ENCODE results near the gene TICAM2. TPM values are rescaled to one million over a fixed set of nuclear protein-coding genes. Genes with fewer than 3 reads are reported as not detected.

TICAM2 gene
- total and polyA plus RNA-seq, 2 of the 8 experiments (the other 6 are each of a cell fraction or from before 2014, with no cell fraction given), result 0.02 TPM; not detected in 1

DNA sequence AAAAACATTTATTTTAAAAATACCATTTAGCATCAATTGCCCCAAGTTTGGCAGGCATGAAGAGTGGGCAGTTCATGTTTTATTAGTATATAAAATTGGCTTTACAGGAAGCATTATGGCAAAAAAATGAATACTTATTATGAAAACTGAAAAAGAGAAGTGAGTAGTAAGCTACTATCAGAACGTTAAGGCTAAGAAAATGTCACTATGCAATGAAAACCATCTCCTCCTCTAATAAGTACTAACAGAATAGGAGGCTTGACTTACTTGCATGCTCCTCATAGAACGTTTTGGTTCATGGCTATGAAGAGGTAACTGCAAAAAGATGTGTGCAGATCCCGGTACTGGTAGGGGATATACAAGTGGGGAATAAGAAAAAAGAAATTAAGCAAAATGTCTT is 23.6 kb downstream of the TICAM2 start:
- H4K8ac ChIP-seq (ENCODE audit: extremely low read depth, insufficient read depth, low read length), result no peak overlapping the region
- H3K18ac ChIP-seq (ENCODE audit: extremely low read depth, low read length), result no peak overlapping the region
- H3K36me3 ChIP-seq (ENCODE audit: control insufficient read depth in 2 of 4, insufficient read depth in 4 of 4, low read length in 3 of 4), result no peaks in the 10 kb centered on the region
- POLR2A ChIA-PET (ENCODE audit: partially characterized antibody), result no interaction called here
- H3K4me1 ChIP-seq (replicated peaks in 1 of 4; ENCODE audit: control insufficient read depth in 3 of 4, insufficient read depth in 4 of 4, low read length in 3 of 4), result no peaks in the 10 kb centered on the region; a peak in 1 of 7 replicates
- H2BK5ac ChIP-seq (ENCODE audit: low read depth, low read length), result no peak overlapping the region
- no peak overlapping the region for H4K5ac ChIP-seq (ENCODE audit: insufficient read length, low read depth, low read length)
- H3K9ac ChIP-seq (replicated peaks in 1 of 4; ENCODE audit: extremely low read depth in 1 of 4, low read depth in 3 of 4, low read length in 3 of 4), result no peak overlapping the region
- no peak overlapping the region for H2BK120ac ChIP-seq (replicated peaks; ENCODE audit: low read depth, low read length)
- DNase-seq (ENCODE audit: low read depth in 1 of 2, low spot score in 2 of 2), result no peak
- no peak overlapping the region for H3K23ac ChIP-seq (ENCODE audit: insufficient read length)
- no peak overlapping the region for H2BK15ac ChIP-seq (ENCODE audit: low read length)
- H3K27ac ChIP-seq (ENCODE audit: low read depth, low read length), result no peak overlapping the region
- no peak overlapping the region for H2BK12ac ChIP-seq (ENCODE audit: low read depth, low read length)
- no peak for FAIRE-seq
- H3K9me3 ChIP-seq (ENCODE audit: insufficient read depth in 2 of 2, low read depth in 1 of 2, low read length in 1 of 2), result no peaks in the 10 kb centered on the region
- TF ChIP-seq SP2 (IDR thresholded peaks at IDR 0.05; ENCODE audit: low read length) (no peak), TAF7 (optimal IDR thresholded peaks at IDR 0.05; ENCODE audit: borderline replicate concordance, low read depth, low read length) (no peak), RBBP5 (IDR thresholded peaks at IDR 0.05; ENCODE audit: borderline replicate concordance, low read depth, low read length) (no peak), GTF2F1 (IDR thresholded peaks at IDR 0.05; ENCODE audit: borderline replicate concordance, low read depth, low read length) (no peak), SP4 (IDR thresholded peaks at IDR 0.05; ENCODE audit: low read length) (no peak), FOSL1 (IDR thresholded peaks at IDR 0.05; ENCODE audit: insufficient read depth, low read depth, low read length) (no peak), CTBP2 (IDR thresholded peaks at IDR 0.05; ENCODE audit: borderline replicate concordance, insufficient read depth, insufficient read length, low read length) (no peak), EP300 (IDR thresholded peaks at IDR 0.05; ENCODE audit: borderline replicate concordance in 1 of 2, low read depth in 2 of 2, low read length in 2 of 2) (no peak), POLR2AphosphoS5 (IDR thresholded peaks at IDR 0.05; ENCODE audit: low read depth, low read length) (no peak), SUZ12 (IDR thresholded peaks at IDR 0.05; ENCODE audit: low read length) (no peak), CHD1 (IDR thresholded peaks at IDR 0.05; ENCODE audit: low read depth, low read length) (no peak)
- TF ChIP-seq, protein P1, sequence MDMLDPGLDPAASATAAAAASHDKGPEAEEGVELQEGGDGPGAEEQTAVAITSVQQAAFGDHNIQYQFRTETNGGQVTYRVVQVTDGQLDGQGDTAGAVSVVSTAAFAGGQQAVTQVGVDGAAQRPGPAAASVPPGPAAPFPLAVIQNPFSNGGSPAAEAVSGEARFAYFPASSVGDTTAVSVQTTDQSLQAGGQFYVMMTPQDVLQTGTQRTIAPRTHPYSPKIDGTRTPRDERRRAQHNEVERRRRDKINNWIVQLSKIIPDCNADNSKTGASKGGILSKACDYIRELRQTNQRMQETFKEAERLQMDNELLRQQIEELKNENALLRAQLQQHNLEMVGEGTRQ (IDR thresholded peaks at IDR 0.05; ENCODE audit: low read length), result no peak
- H3K4me3 ChIP-seq (ENCODE audit: extremely low read depth in 1 of 4, insufficient read depth in 2 of 4, low read depth in 3 of 4, low read length in 4 of 4), result no peak overlapping the region
- no peak overlapping the region for H2BK20ac ChIP-seq (ENCODE audit: low read length)
- H2AK5ac ChIP-seq (ENCODE audit: low read depth, low read length), result no peak overlapping the region
- WGBS, 2 experiments (ENCODE audit: extremely low coverage in 1 of 2, insufficient coverage in 1 of 2, insufficient read length in 1 of 2, insufficient replicate concordance in 2 of 2, low coverage in 1 of 2, low lambda C conversion rate in 2 of 2, missing lambda C conversion rate in 1 of 2), result 94% methylated on average over 3 of the region's 3 CpGs; no CpG with 5 or more reads in 1 of the 2 experiments
- no peak overlapping the region for H3K4me2 ChIP-seq (ENCODE audit: insufficient read depth in 1 of 2, low read depth in 2 of 2, low read length in 2 of 2)
- H4K20me1 ChIP-seq (replicated peaks in 1 of 2; ENCODE audit: control insufficient read depth in 1 of 2, insufficient read depth in 2 of 2, low read length in 2 of 2), result no peaks in the 10 kb centered on the region
- no peaks in the 10 kb centered on the region for H3K23me2 ChIP-seq (ENCODE audit: low read depth, low read length)
- CTCF ChIA-PET (ENCODE audit: partially characterized antibody), result interaction anchor here (1.4 to 9.4 kb wide), 2 partner anchors 11 to 25 kb away, joined by 3 to 107 read pairs; no protein-coding TSS in a partner anchor
- no peaks in the 10 kb centered on the region for H3K79me2 ChIP-seq (ENCODE audit: control insufficient read depth in 1 of 2, insufficient read depth in 2 of 2, low read length in 2 of 2)
- H2AFZ ChIP-seq (ENCODE audit: low read length), result no peak overlapping the region
- no peak overlapping the region for H3K14ac ChIP-seq (ENCODE audit: insufficient read length)
- H3K27me3 ChIP-seq (replicated peaks in 1 of 4; ENCODE audit: control insufficient read depth in 3 of 4, extremely low read depth in 1 of 4, insufficient read depth in 3 of 4, low read length in 3 of 4), result no peaks in the 10 kb centered on the region
- H3K56ac ChIP-seq (replicated peaks; ENCODE audit: insufficient read length, low read depth, low read length), result no peak overlapping the region
- no peak overlapping the region for H4K91ac ChIP-seq (replicated peaks; ENCODE audit: insufficient read length, low read length)
- H3K4ac ChIP-seq (replicated peaks; ENCODE audit: insufficient read length, low read depth, low read length), result no peak overlapping the region
- H3K79me1 ChIP-seq (ENCODE audit: low read depth, low read length), result no peaks in the 10 kb centered on the region

Data from H1 (cell line).